Duodenal mucosa (tissue), 2 donors: Measurements from ENCODE around the gene MEI4.

Experiments used
- H3K27ac ChIP-seq: one replicate; pipeline ENCODE4 v1.7.0; 2013; ENCODE audit warnings: low read depth, low read length
- H3K27me3 ChIP-seq, 2 donors: one replicate each; pipeline ENCODE4 v1.7.0; 2013; ENCODE audit warnings: low read length in 2 of 2, control low read depth in 1 of 2; ENCODE audit not compliant: insufficient read depth in 2 of 2, control insufficient read depth in 1 of 2
- H3K36me3 ChIP-seq, 2 donors: one replicate each; pipeline ENCODE4 v1.7.0; 2013; ENCODE audit warnings: low read length in 2 of 2, control low read depth in 1 of 2; ENCODE audit not compliant: insufficient read depth in 2 of 2, control insufficient read depth in 1 of 2
- H3K4me1 ChIP-seq, 2 donors: one replicate each; pipeline ENCODE4 v1.7.0; 2013; ENCODE audit warnings: low read length in 2 of 2, control low read depth in 1 of 2; ENCODE audit not compliant: insufficient read depth in 2 of 2, control insufficient read depth in 1 of 2
- H3K4me3 ChIP-seq, 2 donors: one replicate each; pipeline ENCODE4 v1.7.0; 2013; ENCODE audit warnings: low read length in 2 of 2, low read depth in 1 of 2
- H3K9ac ChIP-seq, 2 donors: one replicate each; pipeline ENCODE4 v1.7.0; 2013; ENCODE audit warnings: low read length in 2 of 2, low read depth in 1 of 2
- H3K9me3 ChIP-seq, 2 donors: one replicate each; pipeline ENCODE4 v1.7.0; 2013; ENCODE audit warnings: low read length in 2 of 2, control low read depth in 1 of 2; ENCODE audit not compliant: control insufficient read depth in 1 of 2

Gene MEI4

DNA sequence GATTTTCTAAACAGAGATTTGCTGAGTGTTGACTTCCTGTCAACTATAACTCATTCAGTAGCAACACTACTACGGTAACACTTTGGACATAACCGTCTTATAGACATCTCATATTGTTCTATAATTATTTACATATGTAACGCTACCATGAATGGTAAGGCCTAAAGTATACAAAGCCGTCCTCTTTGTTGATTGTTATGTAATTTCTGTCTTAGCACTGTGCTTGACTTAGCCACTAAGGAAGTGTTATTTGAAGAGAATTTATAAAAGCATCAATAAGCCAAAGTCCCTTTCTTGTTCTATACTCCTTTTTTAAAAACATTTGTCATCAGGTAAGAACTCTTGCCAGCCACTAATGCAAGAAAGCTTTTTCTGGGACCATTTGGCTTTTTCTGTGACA, 240.6 kb downstream of the MEI4 start:
- Histone ChIP-seq H3K9ac (no peak overlapping the region), H3K27me3 (no peaks in the 10 kb centered on the region), H3K4me1 (no peaks in the 10 kb centered on the region), H3K36me3 (no peaks in the 10 kb centered on the region), H3K4me3 (no peak overlapping the region), H3K9me3 (peaks cover 2 to 6% of the 10 kb centered on the region in 2 donors), H3K27ac (no peak overlapping the region)

DNA sequence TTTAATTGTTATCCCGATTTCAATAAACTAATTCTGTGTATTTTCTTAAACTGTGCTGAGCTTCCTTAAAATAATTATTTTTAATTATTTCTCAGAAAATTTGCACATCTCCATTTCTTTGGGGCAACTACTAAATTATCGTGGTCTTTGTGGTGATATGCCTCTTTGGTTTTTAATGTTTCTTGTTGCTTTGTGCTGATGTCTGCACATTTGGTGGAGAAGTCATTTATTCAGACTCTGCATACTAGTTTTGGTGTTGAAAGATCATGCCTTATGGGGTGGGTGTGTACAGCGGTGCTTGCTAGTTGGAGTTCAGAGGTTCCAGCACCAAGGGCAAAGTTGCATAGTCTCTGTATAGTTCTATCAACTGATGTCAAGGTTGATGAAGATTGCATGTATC, 253.2 kb downstream of the MEI4 start:
- H3K4me3 ChIP-seq, result no peak overlapping the region
- H3K27me3 ChIP-seq, result no peaks in the 10 kb centered on the region
- no peaks in the 10 kb centered on the region for H3K36me3 ChIP-seq
- peaks cover 0 to 2% of the 10 kb centered on the region in 2 donors for H3K9me3 ChIP-seq
- no peak overlapping the region for H3K27ac ChIP-seq
- H3K4me1 ChIP-seq, result no peaks in the 10 kb centered on the region
- H3K9ac ChIP-seq, result no peak overlapping the region

DNA sequence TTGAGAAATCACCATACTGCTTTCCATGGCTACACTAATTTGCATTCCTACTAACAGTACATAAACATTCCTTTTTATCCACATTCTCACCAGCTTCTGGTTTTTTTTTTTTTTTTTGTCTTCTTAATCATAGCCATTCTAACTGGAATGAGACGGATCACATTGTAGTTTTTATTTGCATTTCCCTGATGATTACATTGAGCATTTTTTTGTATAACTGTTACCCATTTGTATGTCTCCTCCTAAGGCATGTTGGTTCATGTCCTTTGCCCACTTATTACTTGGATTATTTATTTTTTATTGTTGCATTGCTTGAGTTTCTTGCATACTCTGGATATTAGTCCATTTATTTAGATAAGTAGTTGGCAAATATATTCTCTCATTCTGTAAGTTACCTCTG, 258.0 kb downstream of the MEI4 start:
- Histone ChIP-seq H3K36me3 (no peaks in the 10 kb centered on the region), H3K9ac (no peak overlapping the region), H3K9me3 (peaks cover 2 to 3% of the 10 kb centered on the region in 2 donors), H3K27ac (no peak overlapping the region), H3K4me3 (no peak overlapping the region), H3K4me1 (no peaks in the 10 kb centered on the region), H3K27me3 (no peaks in the 10 kb centered on the region)

DNA sequence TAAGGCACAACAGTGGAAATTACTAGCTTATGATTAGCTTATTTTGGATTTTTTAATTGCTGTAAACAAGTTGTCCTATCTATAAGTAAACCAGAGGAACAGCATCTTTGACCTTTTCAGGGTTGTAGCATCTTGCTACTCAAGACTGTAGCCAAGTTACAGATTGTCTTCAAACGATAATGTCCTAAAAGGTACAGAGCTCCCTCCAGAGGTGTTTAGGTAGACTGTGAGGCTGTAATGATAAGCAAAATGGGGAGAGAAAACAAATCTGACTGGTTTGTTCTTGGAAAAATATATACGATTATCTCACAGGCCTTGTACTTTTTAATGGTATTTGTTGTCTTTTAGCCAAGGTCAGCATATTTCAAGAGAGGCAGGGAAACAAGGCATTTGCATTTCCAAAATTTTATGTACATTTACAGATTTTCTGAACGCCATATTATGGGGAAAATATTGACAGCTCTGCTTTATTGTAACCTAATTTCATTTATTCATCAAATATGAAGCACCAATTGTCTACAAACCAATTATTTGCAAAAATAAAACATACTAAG, 273.4 kb downstream of the MEI4 start:
- Histone ChIP-seq H3K4me1 (no peaks in the 10 kb centered on the region), H3K36me3 (no peaks in the 10 kb centered on the region), H3K4me3 (no peak overlapping the region), H3K27me3 (no peaks in the 10 kb centered on the region), H3K27ac (no peak overlapping the region), H3K9me3 (no peaks in the 10 kb centered on the region), H3K9ac (no peak overlapping the region)

- Histone ChIP-seq H3K27me3 (no peaks in the 10 kb centered on the region), H3K27ac (no peak overlapping the region), H3K9ac (no peak overlapping the region), H3K4me3 (no peak overlapping the region), H3K9me3 (no peaks in the 10 kb centered on the region), H3K36me3 (no peaks in the 10 kb centered on the region), H3K4me1 (no peaks in the 10 kb centered on the region)
These were observed 277.5 kb downstream of the MEI4 start for GRCh38 chr6:77930382-77930781.

GRCh38 chr6:77930952-77931351, 278.1 kb downstream of the MEI4 start:
- H3K4me3 ChIP-seq, result no peak overlapping the region
- H3K36me3 ChIP-seq, result no peaks in the 10 kb centered on the region
- H3K9me3 ChIP-seq, result no peaks in the 10 kb centered on the region
- H3K27me3 ChIP-seq, result no peaks in the 10 kb centered on the region
- H3K27ac ChIP-seq, result no peak overlapping the region
- no peaks in the 10 kb centered on the region for H3K4me1 ChIP-seq
- no peak overlapping the region for H3K9ac ChIP-seq

GRCh38 chr6:77962070-77962469, 309.2 kb downstream of the MEI4 start:
- Histone ChIP-seq H3K27ac (no peak overlapping the region), H3K4me1 (no peaks in the 10 kb centered on the region), H3K9ac (no peak overlapping the region), H3K36me3 (no peaks in the 10 kb centered on the region), H3K9me3 (peaks cover 0 to 12% of the 10 kb centered on the region in 2 donors), H3K4me3 (no peak overlapping the region), H3K27me3 (no peaks in the 10 kb centered on the region)

- no peaks in the 10 kb centered on the region for H3K36me3 ChIP-seq
- no peaks in the 10 kb centered on the region for H3K27me3 ChIP-seq
- H3K9me3 ChIP-seq, result peaks cover 0 to 12% of the 10 kb centered on the region in 2 donors
- no peak overlapping the region for H3K27ac ChIP-seq
- H3K9ac ChIP-seq, result no peak overlapping the region
- H3K4me3 ChIP-seq, result no peak overlapping the region
- no peaks in the 10 kb centered on the region for H3K4me1 ChIP-seq
These were observed 312.6 kb downstream of the MEI4 start for GRCh38 chr6:77965449-77965848.

DNA sequence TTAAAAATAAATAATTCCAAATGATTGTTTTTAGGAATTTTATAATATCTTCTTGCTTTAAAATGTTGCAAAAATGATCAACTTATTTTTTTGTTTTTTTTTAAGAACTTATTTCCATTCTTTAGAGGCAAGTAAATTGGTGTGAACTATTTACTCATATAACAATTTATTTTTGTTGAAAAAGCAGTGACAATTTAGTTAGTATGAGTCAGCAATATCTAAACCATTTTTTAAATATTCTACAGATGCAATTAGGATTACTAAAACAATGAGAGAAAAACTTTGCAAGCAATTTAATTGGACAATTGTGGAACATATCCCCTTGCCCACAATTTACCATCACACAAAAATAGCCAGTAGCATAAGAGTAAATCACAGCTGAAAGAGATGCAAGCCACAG, 319.5 kb downstream of the MEI4 start:
- no peak overlapping the region for H3K27ac ChIP-seq
- H3K4me3 ChIP-seq, result no peak overlapping the region
- no peaks in the 10 kb centered on the region for H3K4me1 ChIP-seq
- no peak overlapping the region for H3K9ac ChIP-seq
- H3K36me3 ChIP-seq, result no peaks in the 10 kb centered on the region
- peaks cover 0 to 7% of the 10 kb centered on the region in 2 donors for H3K9me3 ChIP-seq
- no peaks in the 10 kb centered on the region for H3K27me3 ChIP-seq
